Lung microvascular endothelial cell (primary cell): ENCODE measurements around the gene FCAMR. TPM values are rescaled to one million over a fixed set of nuclear protein-coding genes. Genes with fewer than 3 reads are reported as not detected.

Source experiments
- DNase-seq, 2 donors: peaks; one replicate each; pipeline versions ENCODE4 v3.0.0 to v3.0.0-alpha.2; 2010; ENCODE audit warnings: low read depth in 2 of 2
- total RNA-seq: library from RNA; depleted of rRNA; stranded (reverse); fragments of >200 nt; gene quantifications from 2 replicates; pipeline ENCODE4 v1.2.1, GENCODE V29; 2014

The FCAMR gene
- total RNA-seq, 1 donor from 2014 or later, result not detected

DNA sequence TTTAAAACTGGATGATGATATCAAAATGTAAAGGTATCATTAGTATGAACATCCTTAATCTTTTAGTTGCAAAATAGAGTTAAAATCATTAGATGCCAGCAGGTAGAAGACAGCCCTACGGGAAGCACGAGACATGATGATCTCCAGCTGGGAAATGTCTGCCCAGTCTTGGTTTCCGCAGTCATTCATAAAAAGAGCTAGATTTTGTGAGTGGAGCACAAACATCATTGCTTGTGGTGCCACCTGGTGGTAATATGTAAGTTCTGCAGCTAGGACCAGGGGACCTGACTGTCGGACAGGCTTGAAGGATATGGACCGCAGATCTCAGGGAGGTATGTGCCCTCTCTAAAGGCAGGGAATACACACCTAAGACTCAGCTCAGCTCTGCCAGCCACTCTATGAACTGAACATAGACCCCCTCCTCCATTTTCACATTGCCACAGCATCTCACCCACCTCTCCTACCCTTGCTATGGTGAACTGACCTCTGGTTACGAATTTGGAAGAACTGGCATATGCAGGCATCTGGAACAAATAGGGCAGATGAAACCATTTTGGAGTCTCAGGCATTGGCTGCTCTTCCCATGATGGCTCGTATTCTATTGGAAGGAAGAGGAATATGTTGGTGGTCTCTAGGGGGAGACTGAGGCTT lies 57.7 kb downstream of the FCAMR start:
- peak; percentile 78 to 85 for DNase-seq

GRCh38 chr1:206911064-206911663 lies 59.1 kb downstream of the FCAMR start:
- DNase-seq, result peak; percentile 68 to 73

DNA sequence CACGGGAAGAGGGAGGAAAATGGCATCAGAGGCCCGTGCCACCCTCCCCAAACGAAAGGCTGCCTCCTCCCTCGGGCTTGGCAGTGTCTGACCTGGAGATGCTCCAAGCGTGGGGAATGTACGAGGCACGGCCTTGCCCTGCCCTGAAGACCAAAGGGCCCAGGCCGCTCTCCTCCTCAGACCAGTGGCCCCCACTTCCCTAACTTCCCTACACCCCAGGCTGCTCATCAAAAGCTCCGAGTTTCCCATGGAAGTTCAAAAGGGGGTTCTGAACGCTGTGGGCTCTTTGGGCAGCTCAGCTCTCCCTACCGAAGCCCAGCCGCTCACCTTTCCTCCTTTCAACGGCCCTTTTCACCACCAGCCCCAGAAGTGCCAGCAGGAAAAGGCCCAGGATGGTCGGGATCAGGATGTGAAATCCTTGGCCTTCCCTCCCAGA lies 60.4 kb downstream of the FCAMR start:
- no peak for DNase-seq

DNA sequence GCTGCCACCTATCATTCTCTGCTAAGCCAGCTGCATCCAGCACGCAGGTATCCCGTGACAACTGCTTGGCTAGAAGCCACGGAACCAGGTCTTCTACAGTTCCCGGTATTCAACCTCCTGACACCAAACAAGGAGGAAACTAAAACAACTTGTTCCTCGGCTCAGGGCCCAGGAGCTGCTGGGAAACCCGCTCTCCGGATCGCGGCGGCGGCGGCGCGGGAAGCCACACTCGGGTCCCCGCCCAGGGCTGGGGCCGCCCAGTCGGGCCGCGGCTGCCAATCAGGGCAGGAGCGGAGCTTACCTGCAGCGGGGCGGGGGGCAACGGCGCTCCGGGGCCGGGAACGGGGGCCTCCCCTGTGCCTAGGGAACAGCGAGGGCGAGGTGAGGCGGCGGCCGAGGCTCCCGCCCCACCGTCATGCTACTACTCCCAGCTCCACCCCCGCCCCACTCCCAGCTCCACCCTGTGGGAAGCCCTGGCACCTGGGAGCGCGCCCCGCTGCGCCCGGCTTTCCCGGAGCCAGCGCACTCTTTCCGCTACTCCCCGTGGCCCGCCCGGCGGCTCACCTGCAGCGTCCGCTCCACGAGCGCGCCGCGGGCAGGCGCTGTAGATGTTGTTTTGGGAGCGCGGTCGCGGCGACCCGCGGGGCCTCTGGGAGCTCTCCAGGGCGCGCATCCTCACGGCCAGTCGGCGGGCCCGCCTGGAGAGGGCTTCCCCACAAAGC lies 60.9 kb downstream of the FCAMR start:
- DNase-seq, result peak in 1 of 2 donors; percentile 7

DNA sequence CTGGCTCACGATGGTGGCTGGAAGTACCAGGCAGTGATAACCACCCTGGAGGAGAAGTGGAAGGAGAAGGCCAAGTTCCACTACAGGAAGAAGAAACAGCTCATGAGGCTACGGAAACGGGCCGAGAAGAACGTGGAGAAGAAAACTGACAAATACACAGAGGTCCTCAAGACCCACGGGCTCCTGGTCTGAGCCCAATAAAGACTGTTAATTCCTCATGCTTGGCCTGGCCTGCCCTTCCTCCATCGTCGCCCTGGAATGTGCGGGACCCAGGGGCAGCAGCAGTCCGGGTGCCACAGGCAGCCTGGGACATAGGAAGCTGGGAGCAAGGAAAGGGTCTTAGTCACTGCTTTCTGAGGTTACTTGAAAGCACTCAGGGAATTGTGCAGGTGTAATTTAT lies 62.2 kb downstream of the FCAMR start:
- no peak for DNase-seq

Other genes starting within 250 kb of the FCAMR start
- gene IL19, start 199.7 kb downstream of the FCAMR start, total RNA-seq, result not detected in 2 replicates
- gene IL10, start 198.0 kb downstream of the FCAMR start, total RNA-seq, result not detected in 2 replicates
- gene IL20, start 104.8 kb downstream of the FCAMR start, total RNA-seq, result not detected in 2 replicates
- gene IL24, start 73.0 kb downstream of the FCAMR start, total RNA-seq, result not detected in 2 replicates
- gene FCMR, start 48.5 kb downstream of the FCAMR start, total RNA-seq, result not detected in 2 replicates
- not detected in 2 replicates for gene PIGR, start 24.0 kb downstream of the FCAMR start, total RNA-seq
- gene C1orf116, start 62.3 kb upstream of the FCAMR start, total RNA-seq, result not detected in 2 replicates
- gene YOD1, start 80.7 kb upstream of the FCAMR start, total RNA-seq, result 3.9 and 5.8 TPM in 2 replicates
- 0.87 and 0.99 TPM in 2 replicates for gene PFKFB2, start 82.8 kb upstream of the FCAMR start, total RNA-seq
- gene C4BPB, start 118.4 kb upstream of the FCAMR start, total RNA-seq, result not detected in 2 replicates
- not detected in 2 replicates for gene C4BPA, start 133.8 kb upstream of the FCAMR start, total RNA-seq